SK-N-SH (cell line): ENCODE measurements around the gene CADM1.

Source experiments
- EZH2phosphoT487 ChIP-seq: fragments of 200-600 bp; sonication (generic); IDR thresholded peaks from 2 replicates; pipeline ENCODE4 v1.6.1; 2017; ENCODE audit warnings: low read depth, mixed run types, mild to moderate bottlenecking, antibody characterized with exemption, moderate library complexity, borderline replicate concordance
- GABPA ChIP-seq: IDR thresholded peaks from 2 replicates; pipeline ENCODE4 v1.4.0; 2012; ENCODE audit warnings: low read depth, mild to moderate bottlenecking
- JUND ChIP-seq: IDR thresholded peaks from 2 replicates; pipeline ENCODE4 v1.4.0; 2012
- MAX ChIP-seq: IDR thresholded peaks from 2 replicates; pipeline ENCODE4 v1.4.0; 2012; ENCODE audit warnings: low read depth
- MEF2A ChIP-seq: IDR thresholded peaks from 2 replicates; pipeline ENCODE4 v1.4.0; 2012; ENCODE audit warnings: low read depth, borderline replicate concordance
- MXI1 ChIP-seq: IDR thresholded peaks from 2 replicates; pipeline ENCODE4 v1.6.1; 2012; ENCODE audit warnings: mild to moderate bottlenecking, low read depth, low read length, improper control_type of control experiment
- NRF1 ChIP-seq: IDR thresholded peaks from 2 replicates; pipeline ENCODE4 v1.6.1; 2012; ENCODE audit warnings: low read depth, mild to moderate bottlenecking, low read length
- POLR2AphosphoS5 ChIP-seq: IDR thresholded peaks from 2 replicates; pipeline ENCODE4 v1.6.1; 2012; ENCODE audit warnings: low read depth, low read length
- SIN3A ChIP-seq: IDR thresholded peaks from 2 replicates; pipeline ENCODE4 v1.6.1; 2012; ENCODE audit warnings: low read depth, mild to moderate bottlenecking, low read length, moderate library complexity, borderline replicate concordance
- TAF1 ChIP-seq: IDR thresholded peaks from 2 replicates; pipeline ENCODE4 v1.6.1; 2012; ENCODE audit warnings: low read depth, mild to moderate bottlenecking, low read length, moderate library complexity, borderline replicate concordance
- TEAD4 ChIP-seq: IDR thresholded peaks from 2 replicates; pipeline ENCODE4 v1.4.0; 2012; ENCODE audit warnings: mild to moderate bottlenecking, borderline replicate concordance; ENCODE audit not compliant: insufficient read depth
- TF ChIP-seq, protein P1 (sequence below): fragments of 200-600 bp; sonication (generic); IDR thresholded peaks from 2 replicates; pipeline ENCODE4 v1.6.1; 2017; ENCODE audit warnings: antibody characterized with exemption, mild to moderate bottlenecking, moderate library complexity

- TF ChIP-seq, protein P1, sequence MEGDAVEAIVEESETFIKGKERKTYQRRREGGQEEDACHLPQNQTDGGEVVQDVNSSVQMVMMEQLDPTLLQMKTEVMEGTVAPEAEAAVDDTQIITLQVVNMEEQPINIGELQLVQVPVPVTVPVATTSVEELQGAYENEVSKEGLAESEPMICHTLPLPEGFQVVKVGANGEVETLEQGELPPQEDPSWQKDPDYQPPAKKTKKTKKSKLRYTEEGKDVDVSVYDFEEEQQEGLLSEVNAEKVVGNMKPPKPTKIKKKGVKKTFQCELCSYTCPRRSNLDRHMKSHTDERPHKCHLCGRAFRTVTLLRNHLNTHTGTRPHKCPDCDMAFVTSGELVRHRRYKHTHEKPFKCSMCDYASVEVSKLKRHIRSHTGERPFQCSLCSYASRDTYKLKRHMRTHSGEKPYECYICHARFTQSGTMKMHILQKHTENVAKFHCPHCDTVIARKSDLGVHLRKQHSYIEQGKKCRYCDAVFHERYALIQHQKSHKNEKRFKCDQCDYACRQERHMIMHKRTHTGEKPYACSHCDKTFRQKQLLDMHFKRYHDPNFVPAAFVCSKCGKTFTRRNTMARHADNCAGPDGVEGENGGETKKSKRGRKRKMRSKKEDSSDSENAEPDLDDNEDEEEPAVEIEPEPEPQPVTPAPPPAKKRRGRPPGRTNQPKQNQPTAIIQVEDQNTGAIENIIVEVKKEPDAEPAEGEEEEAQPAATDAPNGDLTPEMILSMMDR, result no peak
- TF ChIP-seq TEAD4, result no peak
- TF ChIP-seq POLR2AphosphoS5, result no peak
- TF ChIP-seq SIN3A, result no peak
- no peak for TF ChIP-seq MXI1
- no peak for TF ChIP-seq MAX
- TF ChIP-seq TAF1, result no peak
- TF ChIP-seq JUND, result no peak
- TF ChIP-seq MEF2A, result no peak
- no peak for TF ChIP-seq GABPA
- no peak for TF ChIP-seq NRF1
- no peak for TF ChIP-seq EZH2phosphoT487
Observed at GRCh38 chr11:115452241-115452640, 52.0 kb downstream of the CADM1 start.
